ENCODE results near the gene KLHL7. TPM values are rescaled to one million over a fixed set of nuclear protein-coding genes. Genes with fewer than 3 reads are reported as not detected.
A peak's percentile ranks its signal among the peaks of the same experiment; 100 is the strongest.

KLHL7 gene
- total and polyA plus RNA-seq, 9 of the 15 experiments (the other 6 are each of a cell fraction or from before 2014, with no cell fraction given), result 4.2 to 63.1 (median 32.3) TPM

DNA sequence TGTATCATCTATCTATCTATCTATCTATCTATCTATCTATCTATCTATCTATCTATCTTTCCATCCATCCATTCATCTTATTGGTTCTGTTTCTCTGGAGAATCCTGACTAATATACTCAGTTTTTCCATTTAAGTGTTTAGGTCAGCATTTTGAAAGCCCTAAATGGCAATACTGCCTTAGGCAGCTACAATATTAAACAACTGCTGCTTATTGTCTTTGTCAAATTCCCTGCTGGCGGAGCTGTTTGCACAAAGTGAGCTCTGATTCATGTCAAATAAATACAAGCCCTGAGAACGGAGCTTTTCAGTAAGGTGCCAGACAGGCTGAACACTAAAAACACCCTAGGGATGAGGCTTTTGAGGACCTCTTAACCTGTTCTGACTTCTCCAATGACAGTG is 7.1 kb upstream of the KLHL7 start:
- H3K4me3 ChIP-seq, result no peak overlapping the region
- BruUV-seq (replicated peaks), result no TSS peak
- H3K27me3 ChIP-seq (ENCODE audit: control insufficient read depth in 2 of 2, insufficient read depth in 2 of 2, low read length in 2 of 2), result no peaks in the 10 kb centered on the region
- H3K9me3 ChIP-seq (replicated peaks; ENCODE audit: control insufficient read depth, insufficient read depth, low read depth, low read length), result no peaks in the 10 kb centered on the region; the same call in none of the 2 replicates
- FAIRE-seq (no peak), DNase-seq (ENCODE audit: extremely low read depth in 1 of 4, low spot score in 3 of 4) (no peak), ATAC-seq (no peak)
- no peak overlapping the region for H3K27ac ChIP-seq (ENCODE audit: extremely low read depth, low read depth, low read length)
- TF ChIP-seq LARP7 (IDR thresholded peaks at IDR 0.05) (no peak), NR3C1 (CRISPR knock-in tag; IDR thresholded peaks at IDR 0.05) (no peak), YBX1 (IDR thresholded peaks at IDR 0.05) (no peak), NR2F6 (CRISPR knock-in tag; IDR thresholded peaks at IDR 0.05) (no peak), MAFG (tag; conservative IDR thresholded peaks at IDR 0.05) (no peak), ZNF780A (CRISPR knock-in tag; IDR thresholded peaks at IDR 0.05) (no peak), SP2 (IDR thresholded peaks at IDR 0.05; ENCODE audit: extremely low read depth, low read depth, low read length, poor library complexity, severe bottlenecking) (no peak), ZNF316 (IDR thresholded peaks at IDR 0.05) (peak; percentile 44; the same call in 1 of the 2 replicates), EP400 (IDR thresholded peaks at IDR 0.05) (no peak), KDM1A (IDR thresholded peaks at IDR 0.05) (no peak), CBFA2T2 (conservative IDR thresholded peaks at IDR 0.05) (no peak), MAFK (IDR thresholded peaks at IDR 0.05; ENCODE audit: low read length) (peak; percentile 19; the same call in 1 of the 2 replicates)
- TF ChIP-seq, protein P1, sequence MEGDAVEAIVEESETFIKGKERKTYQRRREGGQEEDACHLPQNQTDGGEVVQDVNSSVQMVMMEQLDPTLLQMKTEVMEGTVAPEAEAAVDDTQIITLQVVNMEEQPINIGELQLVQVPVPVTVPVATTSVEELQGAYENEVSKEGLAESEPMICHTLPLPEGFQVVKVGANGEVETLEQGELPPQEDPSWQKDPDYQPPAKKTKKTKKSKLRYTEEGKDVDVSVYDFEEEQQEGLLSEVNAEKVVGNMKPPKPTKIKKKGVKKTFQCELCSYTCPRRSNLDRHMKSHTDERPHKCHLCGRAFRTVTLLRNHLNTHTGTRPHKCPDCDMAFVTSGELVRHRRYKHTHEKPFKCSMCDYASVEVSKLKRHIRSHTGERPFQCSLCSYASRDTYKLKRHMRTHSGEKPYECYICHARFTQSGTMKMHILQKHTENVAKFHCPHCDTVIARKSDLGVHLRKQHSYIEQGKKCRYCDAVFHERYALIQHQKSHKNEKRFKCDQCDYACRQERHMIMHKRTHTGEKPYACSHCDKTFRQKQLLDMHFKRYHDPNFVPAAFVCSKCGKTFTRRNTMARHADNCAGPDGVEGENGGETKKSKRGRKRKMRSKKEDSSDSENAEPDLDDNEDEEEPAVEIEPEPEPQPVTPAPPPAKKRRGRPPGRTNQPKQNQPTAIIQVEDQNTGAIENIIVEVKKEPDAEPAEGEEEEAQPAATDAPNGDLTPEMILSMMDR (IDR thresholded peaks at IDR 0.05 in 2 of 3, conservative IDR thresholded peaks at IDR 0.05 in 1 of 3; ENCODE audit: insufficient read depth in 2 of 3, low read depth in 1 of 3, low read length in 3 of 3), result no peak
- TF ChIP-seq, protein P2, sequence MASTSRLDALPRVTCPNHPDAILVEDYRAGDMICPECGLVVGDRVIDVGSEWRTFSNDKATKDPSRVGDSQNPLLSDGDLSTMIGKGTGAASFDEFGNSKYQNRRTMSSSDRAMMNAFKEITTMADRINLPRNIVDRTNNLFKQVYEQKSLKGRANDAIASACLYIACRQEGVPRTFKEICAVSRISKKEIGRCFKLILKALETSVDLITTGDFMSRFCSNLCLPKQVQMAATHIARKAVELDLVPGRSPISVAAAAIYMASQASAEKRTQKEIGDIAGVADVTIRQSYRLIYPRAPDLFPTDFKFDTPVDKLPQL (IDR thresholded peaks at IDR 0.05; ENCODE audit: extremely low read depth, insufficient read length), result no peak
- TF ChIP-seq, protein P3, sequence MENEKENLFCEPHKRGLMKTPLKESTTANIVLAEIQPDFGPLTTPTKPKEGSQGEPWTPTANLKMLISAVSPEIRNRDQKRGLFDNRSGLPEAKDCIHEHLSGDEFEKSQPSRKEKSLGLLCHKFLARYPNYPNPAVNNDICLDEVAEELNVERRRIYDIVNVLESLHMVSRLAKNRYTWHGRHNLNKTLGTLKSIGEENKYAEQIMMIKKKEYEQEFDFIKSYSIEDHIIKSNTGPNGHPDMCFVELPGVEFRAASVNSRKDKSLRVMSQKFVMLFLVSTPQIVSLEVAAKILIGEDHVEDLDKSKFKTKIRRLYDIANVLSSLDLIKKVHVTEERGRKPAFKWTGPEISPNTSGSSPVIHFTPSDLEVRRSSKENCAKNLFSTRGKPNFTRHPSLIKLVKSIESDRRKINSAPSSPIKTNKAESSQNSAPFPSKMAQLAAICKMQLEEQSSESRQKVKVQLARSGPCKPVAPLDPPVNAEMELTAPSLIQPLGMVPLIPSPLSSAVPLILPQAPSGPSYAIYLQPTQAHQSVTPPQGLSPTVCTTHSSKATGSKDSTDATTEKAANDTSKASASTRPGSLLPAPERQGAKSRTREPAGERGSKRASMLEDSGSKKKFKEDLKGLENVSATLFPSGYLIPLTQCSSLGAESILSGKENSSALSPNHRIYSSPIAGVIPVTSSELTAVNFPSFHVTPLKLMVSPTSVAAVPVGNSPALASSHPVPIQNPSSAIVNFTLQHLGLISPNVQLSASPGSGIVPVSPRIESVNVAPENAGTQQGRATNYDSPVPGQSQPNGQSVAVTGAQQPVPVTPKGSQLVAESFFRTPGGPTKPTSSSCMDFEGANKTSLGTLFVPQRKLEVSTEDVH (IDR thresholded peaks at IDR 0.05; ENCODE audit: low read depth, partially characterized antibody), result no peak
- no peaks in the 10 kb centered on the region for H3K79me2 ChIP-seq (ENCODE audit: control insufficient read depth, insufficient read depth, low read length)
- no peak overlapping the region for H3K9ac ChIP-seq (ENCODE audit: insufficient read depth in 1 of 2, low read depth in 2 of 2, low read length in 2 of 2)
- in situ Hi-C loops (cut with MboI), result no loop called here
- no peaks in the 10 kb centered on the region for H3K9me1 ChIP-seq (ENCODE audit: control insufficient read depth, insufficient read depth, low read length)
- peaks cover 0 to 3% of the 10 kb centered on the region in 2 experiments; a peak in 1 of 5 replicates for H3K4me1 ChIP-seq (replicated peaks in 1 of 2; ENCODE audit: control insufficient read depth in 2 of 2, insufficient read depth in 2 of 2, low read length in 2 of 2)
- CTCF ChIA-PET (ENCODE audit: low intra/inter-chr PET ratio), result no interaction called here
- H3K36me3 ChIP-seq (ENCODE audit: control insufficient read depth, insufficient read depth, low read length), result no peaks in the 10 kb centered on the region; the same call in 2 of the 3 replicates
- intact Hi-C loops (cut with micrococcal nuclease), result no loop called here
- WGBS (ENCODE audit: insufficient coverage, low coverage, missing lambda C conversion rate), result 12% methylated on average over 2 of the region's 2 CpGs
- no peaks in the 10 kb centered on the region for H4K20me1 ChIP-seq (replicated peaks; ENCODE audit: control insufficient read depth, insufficient read depth, low read length)
- no peak overlapping the region for H2AFZ ChIP-seq (ENCODE audit: low read depth, low read length)
- POLR2A ChIA-PET, result interaction anchor here (0.7 to 1.7 kb wide), 3 partner anchors 8 to 14 kb away, joined by 3 to 6 read pairs (median 4); partner anchors contain the start of gene KLHL7
- H3K4me2 ChIP-seq (ENCODE audit: insufficient read depth, low read length), result no peak overlapping the region

All from K562 (cell line).